ENCODE measurements around the gene GRAMD4. TPM values are rescaled to one million over a fixed set of nuclear protein-coding genes. Genes with fewer than 3 reads are reported as not detected.

Gene GRAMD4
- total RNA-seq, 1 donor from 2014 or later: 16.8 TPM

GRCh38 chr22:46652081-46652846 lies 32.1 kb downstream of the GRAMD4 start:
- Histone ChIP-seq H3K36me3 (ENCODE audit: control insufficient read depth, insufficient read depth, low read length) (no peaks in the 10 kb centered on the region), H3K27me3 (ENCODE audit: control insufficient read depth, insufficient read depth, low read length) (peaks cover 2% of the 10 kb centered on the region), H3K4me3 (ENCODE audit: low read depth, low read length) (no peak overlapping the region)
- no peak for DNase-seq (ENCODE audit: low read depth)
- TF ChIP-seq, protein P1, sequence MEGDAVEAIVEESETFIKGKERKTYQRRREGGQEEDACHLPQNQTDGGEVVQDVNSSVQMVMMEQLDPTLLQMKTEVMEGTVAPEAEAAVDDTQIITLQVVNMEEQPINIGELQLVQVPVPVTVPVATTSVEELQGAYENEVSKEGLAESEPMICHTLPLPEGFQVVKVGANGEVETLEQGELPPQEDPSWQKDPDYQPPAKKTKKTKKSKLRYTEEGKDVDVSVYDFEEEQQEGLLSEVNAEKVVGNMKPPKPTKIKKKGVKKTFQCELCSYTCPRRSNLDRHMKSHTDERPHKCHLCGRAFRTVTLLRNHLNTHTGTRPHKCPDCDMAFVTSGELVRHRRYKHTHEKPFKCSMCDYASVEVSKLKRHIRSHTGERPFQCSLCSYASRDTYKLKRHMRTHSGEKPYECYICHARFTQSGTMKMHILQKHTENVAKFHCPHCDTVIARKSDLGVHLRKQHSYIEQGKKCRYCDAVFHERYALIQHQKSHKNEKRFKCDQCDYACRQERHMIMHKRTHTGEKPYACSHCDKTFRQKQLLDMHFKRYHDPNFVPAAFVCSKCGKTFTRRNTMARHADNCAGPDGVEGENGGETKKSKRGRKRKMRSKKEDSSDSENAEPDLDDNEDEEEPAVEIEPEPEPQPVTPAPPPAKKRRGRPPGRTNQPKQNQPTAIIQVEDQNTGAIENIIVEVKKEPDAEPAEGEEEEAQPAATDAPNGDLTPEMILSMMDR (IDR thresholded peaks at IDR 0.05; ENCODE audit: insufficient read depth, low read length, severe bottlenecking): no peak
- no peak for FAIRE-seq

- TF ChIP-seq, protein P1 (IDR thresholded peaks at IDR 0.05; ENCODE audit: insufficient read depth, low read length, severe bottlenecking): no peak
- DNase-seq (ENCODE audit: low read depth) (no peak), FAIRE-seq (peak; percentile 62)
- Histone ChIP-seq H3K27me3 (ENCODE audit: control insufficient read depth, insufficient read depth, low read length) (peaks cover 2% of the 10 kb centered on the region), H3K36me3 (ENCODE audit: control insufficient read depth, insufficient read depth, low read length) (no peaks in the 10 kb centered on the region), H3K4me3 (ENCODE audit: low read depth, low read length) (no peak overlapping the region)
Observed at GRCh38 chr22:46652847-46653331, 32.7 kb downstream of the GRAMD4 start.

DNA sequence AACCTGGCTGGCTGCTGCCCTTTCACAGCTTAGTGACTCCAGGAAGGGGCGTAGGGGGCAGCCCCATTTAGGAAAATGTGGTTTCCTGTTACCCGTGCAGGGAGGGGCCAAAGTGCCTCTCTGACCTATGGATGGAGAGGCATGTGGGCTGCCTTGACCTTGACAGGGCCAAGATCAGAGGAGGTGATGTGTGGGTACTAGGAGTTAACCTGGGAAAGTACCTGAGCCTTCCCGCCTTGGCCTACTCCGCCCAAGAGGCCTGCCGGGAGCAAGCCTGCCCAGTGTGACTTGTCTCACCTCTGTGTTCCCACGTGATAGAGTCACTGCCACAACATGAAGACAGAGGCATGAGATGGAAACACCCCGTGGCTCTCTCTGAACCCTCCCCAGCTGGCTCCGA lies 33.4 kb downstream of the GRAMD4 start:
- no peak for DNase-seq (ENCODE audit: low read depth)
- Histone ChIP-seq H3K36me3 (ENCODE audit: control insufficient read depth, insufficient read depth, low read length) (no peaks in the 10 kb centered on the region), H3K4me3 (ENCODE audit: low read depth, low read length) (no peak overlapping the region), H3K27me3 (ENCODE audit: control insufficient read depth, insufficient read depth, low read length) (peaks cover 2% of the 10 kb centered on the region)
- FAIRE-seq: no peak
- TF ChIP-seq, protein P1 (IDR thresholded peaks at IDR 0.05; ENCODE audit: insufficient read depth, low read length, severe bottlenecking): no peak

GRCh38 chr22:46654426-46654825 lies 34.2 kb downstream of the GRAMD4 start:
- H3K27me3 ChIP-seq (ENCODE audit: control insufficient read depth, insufficient read depth, low read length): peaks cover 2% of the 10 kb centered on the region
- FAIRE-seq: no peak
- no peak for DNase-seq (ENCODE audit: low read depth)
- H3K4me3 ChIP-seq (ENCODE audit: low read depth, low read length): no peak overlapping the region
- no peaks in the 10 kb centered on the region for H3K36me3 ChIP-seq (ENCODE audit: control insufficient read depth, insufficient read depth, low read length)
- TF ChIP-seq, protein P1 (IDR thresholded peaks at IDR 0.05; ENCODE audit: insufficient read depth, low read length, severe bottlenecking): no peak

DNA sequence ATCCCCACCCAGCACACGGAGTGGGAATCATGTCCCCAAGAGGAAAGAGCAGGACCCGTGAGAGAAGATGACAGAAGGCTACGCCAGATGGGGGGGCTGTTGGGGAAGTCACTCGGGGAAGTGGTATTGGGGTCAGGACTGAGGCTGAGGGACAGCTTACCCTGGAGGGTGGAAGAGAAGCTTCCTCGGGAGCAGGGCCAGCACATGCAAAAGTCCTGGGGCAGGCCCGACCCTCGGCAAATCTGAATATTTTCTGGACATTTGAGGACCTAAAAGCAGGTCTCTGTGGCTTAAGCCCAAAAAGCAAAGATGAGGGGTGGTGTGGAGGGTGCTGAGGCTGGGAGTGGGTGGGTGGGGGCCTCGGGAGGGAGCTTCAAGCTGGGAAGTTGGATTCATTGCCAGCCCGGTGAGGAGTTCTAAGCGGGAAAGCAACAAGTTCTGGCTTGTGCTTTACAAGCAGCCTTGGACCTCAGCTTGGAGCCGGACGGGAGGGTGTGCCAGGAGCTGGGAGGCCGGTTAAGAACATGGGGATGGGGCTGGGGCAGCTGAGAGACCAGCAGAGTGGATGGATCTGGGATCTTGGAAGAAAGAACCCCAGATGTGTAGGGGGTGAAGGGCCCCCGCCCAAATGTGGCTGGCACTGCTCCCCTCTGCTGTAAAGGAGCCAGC lies 34.9 kb downstream of the GRAMD4 start:
- peaks cover 2% of the 10 kb centered on the region for H3K27me3 ChIP-seq (ENCODE audit: control insufficient read depth, insufficient read depth, low read length)
- DNase-seq (ENCODE audit: low read depth): peak; percentile 55
- FAIRE-seq: no peak
- no peaks in the 10 kb centered on the region for H3K36me3 ChIP-seq (ENCODE audit: control insufficient read depth, insufficient read depth, low read length)
- TF ChIP-seq, protein P1 (IDR thresholded peaks at IDR 0.05; ENCODE audit: insufficient read depth, low read length, severe bottlenecking): no peak
- no peak overlapping the region for H3K4me3 ChIP-seq (ENCODE audit: low read depth, low read length)

Measured in bronchial epithelial cell (primary cell).